ENCODE results near the gene C5orf47.
A peak's percentile ranks its signal among the peaks of the same experiment; 100 is the strongest.

Gene C5orf47

GRCh38 chr5:173970878-173971650 is 17.9 kb upstream of the C5orf47 start:
- TF ChIP-seq CTCF (IDR thresholded peaks at IDR 0.05; ENCODE audit: borderline replicate concordance, insufficient read depth, low read depth, low read length): no peak
- no peak overlapping the region for H3K4me3 ChIP-seq (ENCODE audit: low read depth, low read length)

DNA sequence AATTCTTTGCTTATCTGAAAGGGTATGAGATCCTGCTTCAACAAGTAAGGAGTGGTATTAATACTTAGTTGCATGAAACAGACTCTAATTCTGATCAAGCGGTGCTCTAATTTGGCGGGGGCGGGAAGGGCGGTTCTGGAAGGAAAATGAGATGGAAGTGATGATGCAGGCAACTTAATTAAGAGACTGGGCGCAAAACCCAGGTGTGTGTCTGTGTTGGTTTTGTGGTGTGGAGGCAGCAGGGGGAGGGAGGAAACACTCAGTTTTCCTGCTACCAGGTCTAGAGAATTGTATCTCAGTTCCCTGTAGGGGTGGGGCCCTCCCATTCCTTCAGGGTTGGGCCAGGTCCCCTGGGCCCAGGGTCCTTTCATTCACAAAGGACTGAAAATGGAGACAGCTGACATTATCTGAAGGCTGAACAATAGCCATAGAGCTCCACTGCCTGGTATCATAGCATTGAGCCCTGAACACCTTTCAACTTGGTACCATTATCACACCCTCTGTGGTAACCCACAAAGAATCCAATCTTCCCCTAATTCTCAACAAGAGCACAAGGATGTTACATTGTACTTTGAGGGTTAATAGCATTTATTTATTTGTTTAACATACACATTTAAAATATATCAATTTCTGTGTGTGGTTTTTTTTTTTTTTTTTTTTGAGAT is 17.2 kb upstream of the C5orf47 start:
- H3K4me3 ChIP-seq (ENCODE audit: low read depth, low read length): no peak overlapping the region
- no peak for TF ChIP-seq CTCF (IDR thresholded peaks at IDR 0.05; ENCODE audit: borderline replicate concordance, insufficient read depth, low read depth, low read length)

DNA sequence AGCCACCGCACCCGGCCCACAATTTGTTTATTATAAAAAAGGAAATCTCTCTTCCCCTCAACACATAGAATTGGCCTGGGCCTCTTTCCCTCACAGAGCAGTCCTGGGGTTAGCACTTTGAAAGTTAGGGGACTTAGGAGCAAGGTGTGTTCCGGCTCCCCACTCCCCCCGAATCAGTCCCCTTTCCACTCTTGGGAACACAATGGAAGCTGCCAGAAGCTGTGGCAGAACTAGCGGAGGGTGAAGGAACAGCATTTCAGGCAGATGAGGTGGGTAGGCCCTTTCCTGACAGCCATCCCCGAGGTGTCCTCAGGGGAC is 16.4 kb upstream of the C5orf47 start:
- H3K4me3 ChIP-seq (ENCODE audit: low read depth, low read length): peak overlapping the region; percentile 51
- TF ChIP-seq CTCF (IDR thresholded peaks at IDR 0.05; ENCODE audit: borderline replicate concordance, insufficient read depth, low read depth, low read length): no peak

DNA sequence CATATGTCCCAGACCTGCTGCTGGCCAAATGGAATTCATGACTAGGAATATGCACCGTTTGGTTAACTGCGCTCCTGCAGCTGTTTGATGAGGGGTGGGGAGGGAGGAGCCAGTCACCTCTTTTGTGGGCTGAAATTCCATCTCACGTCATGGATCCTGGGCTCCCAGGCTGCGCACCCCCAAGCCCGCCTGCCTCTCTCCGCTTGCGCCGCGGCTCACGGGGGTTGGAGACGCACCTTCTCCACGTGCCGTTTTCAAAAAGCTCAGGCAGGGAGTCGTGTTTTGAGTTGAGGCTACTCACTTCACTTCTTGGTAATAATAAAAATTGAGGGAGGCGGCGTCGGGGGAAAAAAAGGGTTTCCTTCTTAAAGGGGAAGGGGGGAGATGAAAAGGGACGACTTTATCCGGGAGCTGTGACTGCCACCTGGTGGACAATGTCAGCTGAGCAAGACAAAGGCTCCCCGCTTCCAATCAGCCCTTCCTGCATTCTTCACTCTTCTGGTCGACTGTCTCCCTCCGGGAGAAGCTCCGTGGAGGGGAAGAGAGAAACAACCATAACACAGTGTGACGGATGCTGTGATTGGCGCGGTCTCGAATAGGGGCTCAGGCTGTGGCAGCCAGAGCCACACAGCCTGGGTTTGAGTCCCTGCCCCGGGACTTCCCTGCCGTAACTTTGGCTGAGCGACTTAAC is 15.9 kb upstream of the C5orf47 start:
- TF ChIP-seq CTCF (IDR thresholded peaks at IDR 0.05; ENCODE audit: borderline replicate concordance, insufficient read depth, low read depth, low read length): peak; percentile 82
- H3K4me3 ChIP-seq (ENCODE audit: low read depth, low read length): peak overlapping the region; percentile 51

GRCh38 chr5:173973616-173973969 is 15.4 kb upstream of the C5orf47 start:
- peak overlapping the region; percentile 51 for H3K4me3 ChIP-seq (ENCODE audit: low read depth, low read length)
- TF ChIP-seq CTCF (IDR thresholded peaks at IDR 0.05; ENCODE audit: borderline replicate concordance, insufficient read depth, low read depth, low read length): no peak

DNA sequence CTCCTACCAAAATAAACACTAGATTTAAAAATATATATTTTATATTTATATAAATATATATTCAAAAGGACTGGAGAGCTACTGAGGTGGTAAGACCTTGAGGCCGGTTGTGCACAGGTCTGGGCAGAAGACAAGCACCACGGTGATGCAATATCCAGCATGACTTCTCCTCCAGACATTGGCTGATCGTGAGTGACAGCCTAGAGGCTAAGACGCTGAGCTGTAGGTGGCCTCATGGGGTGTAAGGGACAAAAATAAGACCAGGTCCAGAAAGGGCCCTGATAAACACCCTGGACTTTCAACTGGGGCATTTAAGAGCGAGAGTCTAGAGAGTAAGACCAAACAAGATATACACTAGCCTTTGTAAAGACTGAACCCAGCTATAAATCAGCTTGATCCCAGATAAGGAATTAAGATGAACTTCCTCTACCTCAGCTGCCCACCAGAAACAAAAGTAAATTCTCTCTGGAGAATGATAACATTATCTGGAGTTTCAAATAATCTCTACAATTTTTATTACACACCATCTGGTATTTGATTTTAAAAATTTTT is 14.2 kb upstream of the C5orf47 start:
- TF ChIP-seq CTCF (IDR thresholded peaks at IDR 0.05; ENCODE audit: borderline replicate concordance, insufficient read depth, low read depth, low read length): no peak
- no peak overlapping the region for H3K4me3 ChIP-seq (ENCODE audit: low read depth, low read length)

All from GM12875 (cell line).